HG02763 (cell line): ENCODE data around the gene TANK.

Experiments
- ATAC-seq: cut with Tn5 transposase; IDR thresholded peaks from one replicate; pipeline ENCODE4 v1.9.1; 2021; ENCODE audit warnings: mild to moderate bottlenecking, moderate library complexity; ENCODE audit not compliant: unreplicated experiment

TANK gene

DNA sequence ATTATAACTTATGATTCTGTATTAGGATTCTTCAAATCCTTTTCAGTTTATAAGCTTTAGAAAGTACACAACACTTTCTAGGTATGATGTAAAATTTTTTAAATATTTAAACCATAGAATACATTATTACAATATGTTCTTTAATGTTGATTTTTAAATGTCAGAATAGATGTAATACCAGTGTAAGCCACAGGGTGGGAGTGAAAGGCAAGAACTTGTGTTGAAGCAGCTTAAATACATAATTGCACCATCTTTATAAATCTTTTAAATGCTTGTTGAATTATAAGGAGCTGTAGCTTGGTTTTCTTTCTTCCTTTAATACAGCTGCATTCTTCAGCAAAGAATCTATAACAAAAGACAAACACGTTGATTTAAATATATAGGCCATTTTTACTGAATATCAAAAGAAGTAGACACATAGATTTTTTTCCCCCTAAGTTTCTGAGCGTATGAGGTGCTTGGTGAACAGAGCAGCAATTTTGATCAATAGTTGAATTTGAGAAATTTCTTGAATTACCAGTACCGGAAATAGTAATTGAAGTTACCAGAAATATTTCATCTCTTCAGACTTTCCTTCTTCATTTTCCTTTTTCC, 63.0 kb downstream of the TANK start:
- peak; percentile 55 for ATAC-seq

DNA sequence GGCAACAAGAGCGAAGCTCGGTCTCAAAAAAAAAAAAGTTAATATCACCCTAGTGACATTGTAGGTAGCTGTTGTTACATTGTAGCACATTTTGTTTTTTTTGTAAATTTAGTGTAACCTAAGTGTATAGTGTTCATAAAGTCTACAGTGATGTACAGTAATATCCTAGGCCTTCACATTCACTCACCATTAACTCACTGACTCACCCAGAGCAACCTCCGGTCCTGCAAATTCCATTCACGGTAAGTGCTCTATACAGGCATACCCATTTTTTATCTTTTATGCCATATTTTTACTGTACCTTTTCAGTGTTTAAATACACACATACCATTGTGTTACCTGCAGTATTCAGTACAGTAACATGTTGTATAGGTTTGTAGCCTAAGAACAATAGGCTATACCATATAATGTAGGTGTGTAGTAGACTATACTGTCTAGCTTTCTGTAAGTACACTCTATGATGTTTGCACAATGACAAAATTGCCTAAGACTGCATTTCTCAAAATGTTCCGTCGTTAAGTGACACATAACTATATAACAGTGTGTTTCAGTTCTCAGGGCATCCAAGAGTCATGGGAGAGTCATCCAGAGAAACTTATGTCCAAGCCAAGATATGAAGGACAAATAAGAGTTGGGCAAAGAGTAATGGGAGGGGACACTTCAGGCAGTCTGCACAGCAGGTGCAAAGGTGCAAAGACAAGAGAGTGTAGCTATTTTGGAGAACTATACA, 68.4 kb downstream of the TANK start:
- no peak for ATAC-seq

DNA sequence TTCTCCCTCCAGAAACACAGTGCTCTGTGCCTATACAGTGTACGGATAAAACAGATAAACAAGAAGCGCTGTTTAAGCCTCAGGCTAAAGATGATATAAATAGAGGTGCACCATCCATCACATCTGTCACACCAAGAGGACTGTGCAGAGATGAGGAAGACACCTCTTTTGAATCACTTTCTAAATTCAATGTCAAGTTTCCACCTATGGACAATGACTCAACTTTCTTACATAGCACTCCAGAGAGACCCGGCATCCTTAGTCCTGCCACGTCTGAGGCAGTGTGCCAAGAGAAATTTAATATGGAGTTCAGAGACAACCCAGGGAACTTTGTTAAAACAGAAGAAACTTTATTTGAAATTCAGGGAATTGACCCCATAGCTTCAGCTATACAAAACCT, 70.7 kb downstream of the TANK start:
- ATAC-seq, result no peak

DNA sequence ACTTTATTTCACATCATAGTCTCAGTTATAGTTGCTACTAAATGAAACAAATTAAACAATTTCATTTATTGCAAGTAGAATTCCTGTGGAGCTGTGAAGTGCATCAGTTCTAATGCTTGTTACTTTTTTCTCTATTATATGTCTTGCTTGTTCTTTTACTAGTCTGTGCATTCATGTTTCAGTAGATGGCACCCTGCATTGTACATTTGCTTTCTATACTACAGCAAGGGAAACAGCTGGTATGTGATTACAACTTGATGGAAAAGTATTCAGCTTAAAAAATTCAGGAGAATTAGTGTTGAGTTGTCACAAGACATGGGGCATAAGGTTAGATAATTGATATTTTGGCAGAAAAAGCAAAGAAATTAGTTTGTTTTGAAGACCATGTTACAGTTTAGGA, 72.3 kb downstream of the TANK start:
- no peak for ATAC-seq

DNA sequence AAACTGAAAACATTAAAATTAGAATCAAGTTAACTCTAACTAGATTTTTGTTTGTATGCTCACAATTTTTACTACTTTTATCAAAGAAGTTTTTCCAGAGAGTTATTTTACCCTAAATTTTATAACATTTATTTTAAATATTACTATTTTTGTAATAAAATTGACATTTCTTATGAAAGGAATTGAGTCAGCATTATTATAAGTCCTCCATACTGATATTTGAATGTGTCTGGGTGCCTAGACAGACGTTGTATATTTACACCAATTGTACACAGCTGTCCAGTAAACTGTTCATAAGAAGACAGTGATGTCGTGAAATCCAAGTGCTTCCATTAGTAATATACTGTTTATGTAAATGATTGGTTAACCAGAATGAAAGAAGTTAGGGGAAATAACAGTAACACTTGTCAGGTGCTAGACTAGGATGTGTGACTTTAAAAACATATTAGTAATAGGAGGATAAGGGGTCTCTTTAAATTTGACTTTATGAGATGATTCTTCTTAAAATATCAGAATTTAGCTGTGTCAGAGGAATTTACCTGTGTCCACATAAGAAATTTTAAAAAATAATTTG, 73.7 kb downstream of the TANK start:
- peak; percentile 32 for ATAC-seq

DNA sequence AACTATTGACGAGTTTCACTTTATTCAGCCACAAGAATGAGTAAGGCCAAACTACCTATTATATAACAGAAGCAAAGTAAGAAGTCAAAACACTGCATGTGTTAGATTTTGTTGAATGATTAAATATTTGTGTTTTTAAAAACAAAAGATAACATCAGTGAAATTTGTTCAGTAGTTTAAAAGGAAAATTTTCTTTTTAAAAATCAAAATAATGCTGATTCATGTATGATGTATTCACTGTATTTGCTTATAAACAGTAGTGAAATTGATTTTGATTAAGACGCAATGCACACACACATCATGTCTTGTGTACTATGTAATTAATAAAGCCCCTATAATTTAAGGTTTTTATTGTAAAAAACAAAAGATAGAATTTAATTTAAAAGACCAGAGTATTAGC, 74.4 kb downstream of the TANK start:
- no peak for ATAC-seq

DNA sequence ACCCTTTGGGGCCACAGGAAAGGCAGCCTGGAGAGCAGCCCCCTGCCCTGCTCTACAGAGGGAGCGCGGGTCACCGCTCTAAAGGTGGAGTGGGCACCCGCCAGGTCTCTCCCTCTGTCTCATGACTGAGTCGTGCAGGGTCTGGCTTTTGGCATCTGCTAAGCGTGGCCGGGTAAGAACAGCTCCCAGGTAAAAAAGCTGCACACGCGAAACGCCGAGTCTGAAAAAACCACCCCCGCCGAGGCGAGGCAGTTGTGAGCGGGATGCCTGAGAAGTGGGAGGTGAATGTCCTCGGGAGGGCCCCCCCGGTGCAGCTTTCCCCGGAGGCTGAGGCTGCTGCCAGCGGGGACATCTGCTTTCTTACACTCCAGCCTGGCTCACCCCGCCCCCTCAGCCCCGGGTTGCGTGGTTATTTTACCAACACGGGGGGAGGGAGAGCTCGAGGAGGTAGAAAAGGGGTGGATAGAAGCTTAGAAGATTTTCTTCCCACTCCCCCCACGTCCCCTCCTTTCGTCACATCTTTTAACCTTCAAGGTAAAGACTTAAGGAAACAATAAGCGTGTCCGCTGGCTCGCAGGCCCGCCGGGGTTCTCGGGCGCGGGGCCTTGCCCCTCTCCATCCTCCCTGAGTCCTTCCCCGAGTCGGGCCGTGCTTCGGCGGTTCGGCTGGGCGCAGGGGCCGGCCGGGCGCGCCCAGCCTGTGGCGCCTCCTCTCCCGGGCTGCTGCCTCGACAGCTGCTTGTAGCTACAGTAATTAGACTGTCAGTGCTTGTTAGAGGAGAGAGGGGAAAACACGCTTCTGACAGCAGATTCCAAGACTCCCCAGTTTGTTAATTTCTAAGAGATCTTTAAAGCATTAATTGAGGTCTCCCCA, 77.4 kb downstream of the TANK start:
- ATAC-seq, result peak; percentile 49

DNA sequence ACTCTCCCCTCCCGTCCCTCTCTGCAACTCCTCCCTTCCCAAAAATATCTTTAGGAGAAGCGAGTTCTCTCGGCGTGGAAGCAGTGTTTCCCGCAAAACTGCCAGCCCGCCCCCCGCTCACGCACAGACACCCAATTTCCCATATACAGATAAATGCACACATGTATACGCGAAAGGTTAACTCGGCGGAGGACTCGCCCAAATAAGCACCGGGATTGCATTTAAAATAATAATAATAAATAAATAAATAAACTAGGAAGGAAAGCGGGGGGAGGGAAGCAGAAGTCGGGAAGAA, 78.0 kb downstream of the TANK start:
- ATAC-seq, result no peak

DNA sequence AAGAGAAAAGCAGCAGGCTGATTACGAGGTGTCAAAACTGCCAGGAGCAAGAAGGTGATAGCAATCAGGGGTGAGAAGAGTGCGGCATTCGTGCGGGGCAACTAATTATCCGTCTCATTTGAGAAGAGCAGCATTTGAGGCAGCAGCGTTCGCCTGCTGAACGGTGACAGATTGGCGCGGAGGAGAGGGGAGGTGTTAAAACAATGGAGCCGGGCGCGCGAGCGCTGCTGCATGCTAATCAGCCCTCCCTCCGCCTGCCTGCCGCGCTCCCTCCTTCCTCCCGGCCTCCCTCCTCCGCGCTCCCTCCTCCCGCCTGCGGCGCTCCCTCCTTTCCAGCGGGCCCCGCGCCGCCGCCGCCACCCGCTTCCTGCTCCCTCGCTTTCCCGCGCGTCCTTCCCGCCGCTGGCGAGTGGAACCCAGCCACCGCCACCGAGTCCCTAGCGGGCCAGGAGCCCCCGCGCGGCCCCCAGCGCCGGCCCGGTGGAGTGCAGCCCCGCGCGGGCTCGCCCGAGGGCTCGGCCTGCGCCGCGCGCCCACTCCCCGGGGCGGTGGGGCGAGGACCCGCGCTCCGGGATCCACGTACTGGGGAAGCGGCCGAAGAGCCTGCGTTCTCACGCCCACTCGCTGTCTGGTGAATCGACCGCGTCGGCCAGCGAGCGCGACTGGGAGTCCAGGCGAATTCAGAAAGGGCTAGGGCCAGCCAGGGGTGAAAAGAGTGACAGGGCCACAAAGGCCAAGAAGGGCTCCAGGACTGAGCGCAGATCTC, 78.5 kb downstream of the TANK start:
- peak; percentile 33 for ATAC-seq

DNA sequence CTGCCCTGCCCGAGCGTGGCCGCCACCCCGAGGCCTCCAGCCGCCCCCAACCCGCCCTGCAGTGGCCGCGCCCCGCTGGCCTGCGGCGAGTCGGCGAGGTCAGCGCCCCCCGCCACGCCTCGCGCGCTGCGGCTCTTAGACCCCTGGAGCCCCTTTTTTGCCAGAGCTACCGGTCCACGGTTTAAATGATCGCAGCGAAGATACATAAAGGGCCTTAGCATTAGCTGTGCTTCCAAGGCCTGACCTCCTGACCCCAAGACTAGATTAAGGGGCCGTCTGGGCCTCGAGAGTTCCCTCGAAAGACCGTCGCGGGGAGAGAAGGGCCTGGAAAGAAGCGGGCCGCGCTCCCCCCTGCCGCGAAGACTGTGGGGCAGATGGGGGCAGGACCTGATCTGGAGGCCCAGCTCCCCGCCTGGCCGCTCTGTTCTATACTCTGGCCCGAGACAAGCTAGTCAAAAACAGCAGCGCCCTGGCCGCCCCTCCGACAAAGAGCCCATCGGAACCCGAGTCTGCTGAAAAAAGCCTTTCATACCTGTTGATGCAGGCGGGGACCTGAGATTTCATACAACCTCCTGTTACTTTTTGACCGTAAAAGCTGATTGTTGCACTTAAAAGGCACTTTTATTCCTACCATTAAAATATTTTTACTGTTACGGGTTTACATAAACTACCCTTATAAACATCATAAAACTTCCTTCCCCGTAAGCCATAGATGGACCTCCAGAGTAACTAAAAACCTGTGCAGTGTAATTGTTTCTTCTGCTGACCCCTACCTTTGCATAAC, 79.3 kb downstream of the TANK start:
- ATAC-seq, result no peak

DNA sequence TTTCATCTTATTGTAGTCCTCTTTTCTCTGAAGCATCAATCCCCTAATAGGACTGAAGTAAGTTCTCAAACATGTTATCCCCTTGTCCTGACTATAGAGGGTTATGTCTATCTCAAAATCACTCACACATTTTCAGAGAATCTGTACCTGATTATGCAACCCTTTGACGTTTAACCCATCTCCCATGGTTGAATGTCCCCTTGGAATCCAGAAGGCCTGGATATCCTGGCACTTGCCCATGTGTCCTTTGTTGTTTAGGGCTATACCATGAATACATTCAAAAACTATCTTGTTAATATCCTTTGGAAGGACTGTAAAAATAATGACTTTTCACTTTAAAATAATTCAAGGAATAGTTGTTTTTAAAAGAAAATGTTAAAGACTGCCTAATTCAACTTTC, 81.7 kb downstream of the TANK start:
- no peak for ATAC-seq

DNA sequence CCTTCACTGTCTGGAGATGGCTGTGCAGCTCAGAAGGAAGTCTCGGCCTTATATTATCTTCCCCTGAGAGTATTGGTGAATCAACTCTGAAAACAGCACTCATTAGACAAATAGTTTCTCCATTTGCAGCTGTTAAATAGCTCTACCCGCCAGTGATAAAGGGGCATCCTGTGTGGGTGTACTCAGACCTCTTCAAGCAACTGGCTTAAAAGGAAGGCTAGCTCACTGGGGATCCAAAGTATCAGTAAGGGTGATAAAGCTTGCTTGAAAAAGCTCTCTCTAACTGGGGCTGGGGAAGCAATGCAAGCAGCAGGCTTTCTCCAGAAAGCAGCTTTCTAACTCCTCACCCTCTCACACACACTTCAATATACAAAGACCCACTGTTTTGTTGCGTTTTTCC, 83.1 kb downstream of the TANK start:
- peak; percentile 29 for ATAC-seq

DNA sequence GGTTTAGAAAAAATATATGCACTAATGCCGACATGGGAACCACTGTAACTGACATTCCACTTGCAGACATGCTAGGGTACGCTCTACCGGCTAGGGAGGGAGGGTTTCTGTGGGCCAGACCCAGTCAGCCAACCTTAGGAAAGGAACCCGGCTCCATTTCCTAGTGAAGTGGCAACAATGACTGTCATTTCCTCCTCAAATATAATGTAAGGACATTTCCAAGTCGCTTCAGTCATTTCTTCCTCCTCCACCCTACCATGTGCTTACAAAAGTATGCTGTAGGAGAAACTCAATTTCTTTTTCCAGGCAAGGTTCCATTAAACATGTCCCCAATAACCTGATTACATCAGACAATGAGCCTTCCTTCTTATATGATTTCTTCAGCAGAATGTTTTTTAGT, 83.7 kb downstream of the TANK start:
- no peak for ATAC-seq

DNA sequence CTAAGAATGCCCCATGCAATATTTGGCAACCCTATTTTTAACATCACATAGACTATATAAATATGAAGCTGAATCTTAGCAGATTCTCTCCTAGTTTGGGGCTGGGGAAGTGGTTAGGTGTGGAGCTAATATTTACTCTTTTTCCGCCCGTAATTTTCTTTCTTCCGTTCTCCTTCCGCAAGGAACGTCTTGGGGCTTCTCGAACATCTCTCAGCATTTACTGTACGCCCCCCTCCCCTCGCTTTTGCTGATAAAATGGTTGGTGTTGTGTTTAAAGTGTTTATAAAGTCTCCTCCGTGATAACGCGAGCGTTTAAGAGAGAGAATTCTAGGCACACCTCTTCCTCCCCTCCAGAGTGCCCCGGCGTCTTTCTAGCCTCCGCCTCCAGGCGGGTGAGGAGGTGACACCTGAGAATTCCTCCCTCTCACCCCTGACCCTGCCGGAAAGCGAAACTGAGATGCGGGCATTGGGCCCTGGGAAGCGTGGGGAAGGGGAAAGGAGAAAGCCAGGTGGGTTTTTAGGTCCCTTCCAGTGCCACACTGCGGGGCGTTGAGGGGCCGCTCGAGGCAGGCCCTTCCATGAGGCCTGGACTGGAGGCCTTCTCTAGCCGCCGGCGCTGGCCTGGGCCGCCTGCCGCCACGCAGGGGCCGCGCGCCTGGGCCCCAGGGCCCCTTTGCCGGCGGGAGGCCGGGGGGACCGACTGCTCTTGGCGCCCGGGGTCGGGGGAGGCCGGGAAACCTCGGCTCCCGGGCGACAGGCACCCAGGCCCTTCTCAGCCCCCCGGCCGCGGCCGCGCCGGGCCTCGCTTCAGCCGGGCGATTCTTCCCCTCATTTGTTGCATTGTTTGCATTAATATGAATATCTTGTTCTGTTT, 84.4 kb downstream of the TANK start:
- ATAC-seq, result peak; percentile 80

DNA sequence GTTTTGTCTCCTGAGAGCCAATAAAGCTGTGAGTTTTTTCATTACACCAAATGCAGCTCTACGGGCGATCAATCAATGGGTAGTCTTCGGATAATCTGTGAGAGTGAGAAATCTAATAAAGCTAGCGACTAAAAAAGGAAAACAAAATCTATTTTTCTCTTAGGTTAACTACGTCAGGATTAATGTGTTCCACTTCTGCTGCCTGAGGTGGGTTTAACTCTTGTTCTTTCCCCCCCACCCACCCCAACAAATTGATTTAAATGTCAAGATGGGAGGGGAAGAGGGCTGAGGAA, 85.0 kb downstream of the TANK start:
- ATAC-seq, result no peak

DNA sequence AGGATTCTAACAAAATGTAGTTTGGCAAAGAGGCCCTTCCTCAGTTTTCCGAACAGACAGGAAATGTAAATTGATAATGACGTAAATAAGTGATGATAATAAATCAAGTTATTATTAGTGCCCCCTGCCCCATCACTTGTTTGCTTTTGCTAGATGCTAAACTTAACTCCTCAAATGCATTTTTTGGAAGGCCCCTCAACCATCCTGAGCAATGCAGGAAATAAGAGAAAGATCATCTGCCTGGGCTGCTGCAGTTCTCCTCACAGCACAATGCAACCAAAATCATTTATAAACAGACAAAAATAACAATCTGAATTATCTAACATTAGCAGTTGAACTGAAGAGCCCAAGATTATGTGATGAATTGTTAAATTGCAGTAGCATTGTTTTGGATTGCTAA, 85.4 kb downstream of the TANK start:
- ATAC-seq, result no peak

DNA sequence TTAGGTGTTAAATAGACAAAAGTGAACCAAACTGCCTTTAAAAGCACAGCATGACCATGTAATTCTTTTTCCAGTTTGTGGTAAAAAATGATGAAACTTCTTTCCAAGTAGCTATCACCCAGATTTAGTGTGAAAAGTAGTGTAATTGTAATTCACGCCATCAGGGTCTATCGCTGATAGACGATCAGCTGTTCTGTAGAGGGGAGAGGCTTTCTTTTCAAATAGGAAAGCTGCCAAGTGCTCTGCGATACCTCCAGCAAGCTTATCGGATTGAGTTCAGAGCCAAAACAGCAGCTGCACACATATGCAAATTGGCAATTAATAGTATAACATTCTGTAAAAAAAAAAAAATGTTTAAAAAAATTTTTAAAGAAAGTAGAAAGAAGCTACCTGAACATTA, 86.1 kb downstream of the TANK start:
- ATAC-seq, result no peak

DNA sequence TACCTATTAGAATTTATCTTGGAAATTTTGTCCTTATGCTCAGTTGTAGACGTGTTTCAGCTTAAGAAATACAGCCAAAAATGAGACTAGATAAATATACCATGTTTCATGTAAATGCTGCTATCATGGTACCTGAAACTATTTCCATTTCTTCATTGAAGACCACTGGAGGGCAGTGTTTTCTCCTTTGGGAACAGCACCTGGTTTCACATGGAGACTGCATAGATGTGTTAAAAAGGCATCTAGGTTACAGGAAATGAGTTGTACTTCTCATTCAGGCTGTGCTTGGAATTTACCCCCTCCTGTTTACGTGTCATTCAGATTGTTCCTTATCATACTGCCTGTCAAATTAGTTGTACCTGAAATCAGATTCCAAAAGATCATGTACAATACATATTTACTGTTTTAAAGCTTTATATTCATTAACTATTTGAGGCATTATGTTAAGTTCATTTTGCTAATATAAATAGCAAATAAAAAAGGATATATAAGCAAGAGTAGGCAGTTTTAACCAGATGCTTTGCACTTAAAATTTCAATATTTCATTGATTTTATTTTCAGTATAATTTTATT, 90.7 kb downstream of the TANK start:
- ATAC-seq, result no peak
